NCI-H1092 treated with DMSO at 0.1 percent for 48 hours (cell line): ENCODE data around the gene POU2F1.
"Not testable (repeated sequence)": the region's sequence is repeated elsewhere in the genome, so short reads cannot be mapped to it uniquely, and the experiment has no call there.

Source experiments
- DNase-seq: peaks from one replicate; lab custom pipeline; 2025; lab: John Stamatoyannopoulos, UW

Gene POU2F1

GRCh38 chr1:167314671-167315070 lies 94.0 kb downstream of the POU2F1 start:
- DNase-seq, result no peak

- no peak for DNase-seq
These were observed 96.8 kb downstream of the POU2F1 start for GRCh38 chr1:167317463-167317862.

- DNase-seq, result not testable (repeated sequence)
These were observed 98.5 kb downstream of the POU2F1 start for GRCh38 chr1:167319206-167319605.

- no peak for DNase-seq
These were observed 101.8 kb downstream of the POU2F1 start for GRCh38 chr1:167322483-167322882.

- DNase-seq, result no peak
These were observed 104.5 kb downstream of the POU2F1 start for GRCh38 chr1:167325151-167325550.

DNA sequence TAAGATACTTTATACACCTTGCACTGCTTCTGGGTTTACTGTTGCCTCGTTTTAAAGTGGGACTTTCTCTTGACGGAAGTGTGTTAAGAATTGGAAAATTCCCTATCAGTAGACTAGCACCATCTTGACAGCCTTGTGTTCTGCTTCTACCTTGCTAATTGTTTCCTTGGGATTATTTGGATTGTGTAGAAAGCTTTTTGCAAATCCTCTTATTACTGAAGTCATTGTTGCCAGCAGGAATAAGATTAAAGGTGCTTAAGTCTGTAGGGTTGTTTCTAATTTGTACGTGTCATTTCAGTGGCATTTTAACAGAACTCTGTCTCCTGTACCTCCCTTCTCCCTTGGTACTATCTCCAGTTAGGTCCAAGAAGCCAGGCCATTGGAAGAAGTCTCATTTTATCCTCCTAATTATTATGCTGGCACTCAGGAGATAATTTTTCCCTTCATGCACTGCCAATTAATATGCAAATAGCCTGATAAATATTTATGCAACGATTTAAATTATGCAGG lies 107.7 kb downstream of the POU2F1 start:
- no peak for DNase-seq

DNA sequence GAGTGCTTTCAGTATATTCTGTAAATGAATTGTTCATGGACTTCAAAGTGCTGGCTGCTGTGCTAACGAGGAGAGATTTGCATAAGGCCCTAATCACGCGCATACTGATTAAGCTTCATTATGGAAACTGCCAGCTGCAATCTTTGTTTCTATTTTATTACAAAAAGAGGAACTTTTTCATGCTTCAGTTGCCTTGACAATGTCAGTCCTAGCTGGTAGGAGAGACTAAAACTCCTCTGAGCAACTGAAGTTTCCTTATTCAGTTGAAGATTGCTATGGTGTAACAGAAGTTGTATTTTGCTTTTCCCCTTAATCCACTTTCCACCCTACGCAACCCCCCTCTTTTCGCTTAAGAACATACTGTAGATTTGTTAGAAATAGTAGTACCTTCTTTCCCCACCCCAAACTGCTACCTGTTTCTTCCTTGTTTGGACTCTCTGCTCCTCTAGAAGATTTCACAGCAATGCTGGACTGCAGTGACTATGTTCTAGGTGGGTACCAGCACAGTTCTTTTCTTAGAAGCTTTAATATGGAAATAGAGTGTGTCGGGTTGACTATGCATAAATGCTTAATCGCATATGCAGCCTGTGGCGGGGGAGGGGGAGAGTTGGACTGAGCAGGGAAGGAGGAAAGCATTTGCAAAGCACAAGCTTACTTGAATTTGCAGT lies 108.3 kb downstream of the POU2F1 start:
- no peak for DNase-seq

GRCh38 chr1:167330601-167331293 lies 110.1 kb downstream of the POU2F1 start:
- DNase-seq, result no peak

- DNase-seq, result no peak
These were observed 111.0 kb downstream of the POU2F1 start for GRCh38 chr1:167331650-167332049.

- no peak for DNase-seq
These were observed 111.8 kb downstream of the POU2F1 start for GRCh38 chr1:167332503-167332902.

GRCh38 chr1:167333124-167333523 lies 112.4 kb downstream of the POU2F1 start:
- DNase-seq, result no peak

DNA sequence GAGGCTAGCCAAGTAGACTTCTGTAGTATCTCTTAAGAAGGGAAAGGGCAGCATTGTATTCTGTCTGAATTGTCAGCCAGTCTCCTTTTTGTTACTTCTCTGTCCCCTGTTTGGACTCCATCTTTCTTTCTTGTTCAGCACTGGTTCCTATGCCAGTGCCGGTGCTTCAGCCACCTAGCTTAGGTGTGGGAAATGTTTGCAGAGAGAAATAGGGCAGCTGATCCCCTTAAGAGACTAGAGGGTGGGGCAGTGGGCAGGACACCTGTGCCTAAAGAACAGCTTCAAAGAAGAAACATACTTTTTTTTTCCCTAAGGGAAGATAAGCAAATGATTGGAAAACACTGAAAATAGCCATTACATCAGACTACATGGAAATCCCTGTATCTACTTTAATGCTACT lies 113.0 kb downstream of the POU2F1 start:
- no peak for DNase-seq

DNA sequence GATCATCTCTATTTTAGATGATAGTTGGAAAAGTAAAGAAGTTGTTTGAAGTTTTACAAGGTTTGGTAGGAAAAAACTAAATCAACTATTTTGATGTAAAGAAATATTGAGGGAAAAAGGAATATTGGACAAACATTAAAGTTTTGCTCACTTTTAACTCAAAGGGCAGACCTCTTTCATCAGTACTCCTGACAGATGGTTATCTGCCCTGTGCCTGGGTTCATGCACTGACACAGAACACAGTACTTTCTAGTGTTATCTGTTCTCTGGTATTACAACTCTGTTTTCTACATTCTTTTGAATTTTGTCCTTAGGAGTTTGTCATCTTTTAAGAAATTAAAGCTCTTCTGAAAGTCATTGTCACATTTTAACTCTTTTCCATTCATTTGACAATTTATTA lies 118.7 kb downstream of the POU2F1 start:
- no peak for DNase-seq

- DNase-seq, result no peak
These were observed 122.2 kb downstream of the POU2F1 start for GRCh38 chr1:167342846-167343245.

GRCh38 chr1:167344112-167344511 lies 123.4 kb downstream of the POU2F1 start:
- DNase-seq, result no peak

- DNase-seq, result no peak
These were observed 124.1 kb downstream of the POU2F1 start for GRCh38 chr1:167344615-167345385.

DNA sequence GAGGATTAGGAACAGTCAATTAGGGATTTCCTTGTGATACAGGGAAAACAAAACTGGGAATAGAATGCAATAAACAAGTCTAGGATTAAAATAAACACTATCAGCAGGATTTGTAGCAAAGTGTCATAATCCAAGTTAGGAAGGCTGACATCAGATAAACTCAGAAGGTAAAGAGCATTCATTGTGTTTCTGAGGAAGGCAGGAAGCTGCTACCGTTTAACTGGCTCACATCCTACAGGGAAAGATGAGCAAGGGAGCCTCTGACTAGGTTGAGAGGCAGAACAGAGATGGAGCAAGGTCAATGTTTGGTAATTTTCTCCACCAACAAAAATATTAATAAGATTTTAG lies 124.7 kb downstream of the POU2F1 start:
- no peak for DNase-seq

- DNase-seq, result no peak
These were observed 136.6 kb downstream of the POU2F1 start for GRCh38 chr1:167357305-167357704.

DNA sequence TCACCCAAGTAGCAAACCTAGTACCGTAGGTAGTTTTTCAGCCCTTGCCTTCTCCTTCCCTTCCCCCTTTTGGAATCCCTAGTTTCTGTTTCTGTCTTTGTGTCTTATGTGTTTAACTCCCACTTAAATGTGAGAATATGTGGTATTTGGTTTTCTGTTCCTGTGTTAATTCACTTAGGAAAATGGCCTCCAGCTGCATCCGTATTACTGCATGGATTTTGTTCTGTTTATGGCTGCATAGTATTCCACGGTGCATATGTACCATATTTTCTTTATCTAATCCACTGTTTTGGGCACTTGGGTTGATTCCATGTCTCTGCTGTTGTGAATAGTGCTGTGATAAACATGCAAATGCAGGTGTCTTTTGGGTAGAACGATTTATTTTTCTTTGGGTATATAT lies 138.6 kb downstream of the POU2F1 start:
- no peak for DNase-seq

DNA sequence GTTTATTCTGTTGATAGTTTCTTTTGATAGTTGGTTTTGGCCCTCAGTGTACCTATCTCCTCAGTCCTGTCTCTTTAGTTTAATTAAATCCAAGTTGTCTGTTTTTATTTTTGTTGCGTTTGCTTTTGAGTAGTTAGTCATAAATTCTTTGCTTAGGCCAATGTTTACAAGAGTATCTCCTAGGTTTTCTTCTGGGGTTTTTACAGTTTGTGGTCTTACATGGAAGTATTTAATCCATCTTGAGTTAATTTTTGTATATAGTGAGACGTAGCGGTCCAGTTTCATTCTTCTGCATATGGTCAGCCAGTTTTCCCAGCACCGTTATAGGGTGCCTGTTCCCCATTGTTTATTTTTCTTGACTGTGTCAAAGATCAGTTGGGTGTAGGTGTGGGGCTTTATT lies 139.4 kb downstream of the POU2F1 start:
- no peak for DNase-seq

- no peak for DNase-seq
These were observed 142.0 kb downstream of the POU2F1 start for GRCh38 chr1:167362638-167363037.

- DNase-seq, result no peak
These were observed 144.1 kb downstream of the POU2F1 start for GRCh38 chr1:167364826-167365225.

DNA sequence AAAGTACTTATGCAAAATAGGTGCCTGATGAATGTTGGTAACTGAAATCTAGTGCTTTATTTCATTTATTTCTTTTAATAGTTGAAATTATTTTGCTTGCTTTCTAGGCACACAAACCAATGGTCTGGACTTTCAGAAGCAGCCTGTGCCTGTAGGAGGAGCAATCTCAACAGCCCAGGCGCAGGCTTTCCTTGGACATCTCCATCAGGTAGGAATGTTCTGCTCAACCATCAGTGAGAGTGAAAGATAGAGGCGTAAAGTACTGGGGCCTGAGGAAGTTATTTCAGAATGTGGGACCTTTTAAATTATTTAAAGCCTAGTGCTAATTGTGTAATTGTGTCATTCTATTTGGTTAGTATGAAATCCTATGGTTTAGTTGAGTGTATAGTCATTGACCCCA lies 144.7 kb downstream of the POU2F1 start:
- no peak for DNase-seq
